A172 (cell line): Measurements from ENCODE around the gene ANKRD31. TPM values are rescaled to one million over a fixed set of nuclear protein-coding genes. Genes with fewer than 3 reads are reported as not detected.
"Not testable (repeated sequence)": the region's sequence is repeated elsewhere in the genome, so short reads cannot be mapped to it uniquely, and the experiment has no call there.

ENCODE experiments used
- DNase-seq: peaks from one replicate; pipeline ENCODE4 v3.0.0-alpha.2; 2015; ENCODE audit warnings: low spot score
- total RNA-seq: library from RNA; depleted of rRNA; stranded (reverse); fragments of >200 nt; shearing (Covaris generic); gene quantifications from 2 replicates; pipeline ENCODE4 v1.2.3, GENCODE V29; 2014; rRNA removed

ANKRD31 gene
- not detected in 2 replicates for total RNA-seq

GRCh38 chr5:75236322-75237316 is at the start of gene ANKRD31:
Gene ANKRD31, minus strand, starts transcription at chr5:75236878. Its CDS starts 192 bp downstream, at chr5:75236686.
- DNase-seq, result no peak

- no peak for DNase-seq
Observed at GRCh38 chr5:75286211-75286773, 49.6 kb upstream of the ANKRD31 start.

- no peak for DNase-seq
Observed at GRCh38 chr5:75282581-75282980, 45.9 kb upstream of the ANKRD31 start.

GRCh38 chr5:75281716-75282465 is 45.2 kb upstream of the ANKRD31 start:
- peak; percentile 5 for DNase-seq

GRCh38 chr5:75279321-75279720 is 42.6 kb upstream of the ANKRD31 start:
- DNase-seq, result no peak

GRCh38 chr5:75277463-75277862 is 40.8 kb upstream of the ANKRD31 start:
- no peak for DNase-seq

- DNase-seq, result no peak
Observed at GRCh38 chr5:75275756-75276155, 39.1 kb upstream of the ANKRD31 start.

GRCh38 chr5:75275147-75275546 is 38.5 kb upstream of the ANKRD31 start:
- no peak for DNase-seq

- DNase-seq, result no peak
Observed at GRCh38 chr5:75274486-75274885, 37.8 kb upstream of the ANKRD31 start.

- not testable (repeated sequence) for DNase-seq
Observed at GRCh38 chr5:75270605-75271004, 33.9 kb upstream of the ANKRD31 start.

GRCh38 chr5:75265731-75266130 is 29.1 kb upstream of the ANKRD31 start:
- DNase-seq, result peak; percentile 36

- no peak for DNase-seq
Observed at GRCh38 chr5:75262271-75262670, 25.6 kb upstream of the ANKRD31 start.

GRCh38 chr5:75260708-75261107 is 24.0 kb upstream of the ANKRD31 start:
- DNase-seq, result no peak

GRCh38 chr5:75250452-75250851 is 13.8 kb upstream of the ANKRD31 start:
- DNase-seq, result not testable (repeated sequence)

GRCh38 chr5:75245023-75245422 is 8.3 kb upstream of the ANKRD31 start:
- DNase-seq, result no peak

- DNase-seq, result no peak
Observed at GRCh38 chr5:75243510-75243909, 6.8 kb upstream of the ANKRD31 start.

- DNase-seq, result no peak
Observed at GRCh38 chr5:75243100-75243499, 6.4 kb upstream of the ANKRD31 start.

- DNase-seq, result no peak
Observed at GRCh38 chr5:75242067-75242466, 5.4 kb upstream of the ANKRD31 start.

- DNase-seq, result peak; percentile 8
Observed at GRCh38 chr5:75239681-75240080, 3.0 kb upstream of the ANKRD31 start.

GRCh38 chr5:75235711-75236110 is 967 bp downstream of the ANKRD31 start:
- no peak for DNase-seq

GRCh38 chr5:75234251-75234650 is 2.4 kb downstream of the ANKRD31 start:
- no peak for DNase-seq

GRCh38 chr5:75226916-75227315 is 9.8 kb downstream of the ANKRD31 start:
- DNase-seq, result no peak
